Keratinocyte (primary cell): Measurements from ENCODE around the gene HDAC10. TPM values are rescaled to one million over a fixed set of nuclear protein-coding genes. Genes with fewer than 3 reads are reported as not detected.

ENCODE experiments used
- DNase-seq: peaks from one replicate; pipeline ENCODE4 v3.0.0-alpha.2; 2011; ENCODE audit warnings: low read depth, missing footprints, low spot score
- FAIRE-seq: peaks from 2 replicates; lab custom pipeline; 2011; peaks lifted over from hg19 to GRCh38; lab: Jason Lieb, UNC
- H2AFZ ChIP-seq: 2 replicates; pipeline ENCODE4 v1.6.0; 2012; ENCODE audit warnings: low read length, control low read depth, inconsistent platforms; ENCODE audit not compliant: control insufficient read depth
- H3K27ac ChIP-seq: 2 replicates; pipeline ENCODE4 v1.5.1; 2011; ENCODE audit warnings: low read length; ENCODE audit not compliant: control insufficient read depth, insufficient read depth
- H3K27me3 ChIP-seq: 3 replicates; pipeline ENCODE4 v1.6.0; 2011; ENCODE audit warnings: low read length; ENCODE audit not compliant: control insufficient read depth, insufficient read depth; ENCODE audit errors: extremely low read depth
- H3K36me3 ChIP-seq, 2 experiments: 2 replicates in 1 of 2; 3 replicates in 1 of 2; pipeline ENCODE4 v1.5.1; 2011; ENCODE audit warnings: low read length in 2 of 2, mild to moderate bottlenecking in 1 of 2; ENCODE audit not compliant: control insufficient read depth in 2 of 2, insufficient read depth in 2 of 2; ENCODE audit errors: extremely low read depth in 1 of 2
- H3K4me1 ChIP-seq: 3 replicates; pipeline ENCODE4 v1.5.1; 2011; ENCODE audit warnings: low read length; ENCODE audit not compliant: control insufficient read depth, insufficient read depth; ENCODE audit errors: extremely low read depth
- H3K4me2 ChIP-seq: 3 replicates; pipeline ENCODE4 v1.6.0; 2011; ENCODE audit warnings: low read depth, low read length; ENCODE audit not compliant: control insufficient read depth, insufficient read depth; ENCODE audit errors: extremely low read depth
- H3K4me3 ChIP-seq, 3 experiments: fragments of 200-600 bp in 1 of 3; sonication (generic) in 1 of 3; 2 replicates in 2 of 3; 3 replicates in 1 of 3; pipeline ENCODE4 v1.5.1; 2011 to 2016; ENCODE audit warnings: low read length in 3 of 3, mild to moderate bottlenecking in 3 of 3, control low read depth in 2 of 3, inconsistent platforms in 1 of 3, low read depth in 1 of 3, mixed read lengths in 1 of 3, mixed run types in 1 of 3, moderate library complexity in 1 of 3; ENCODE audit not compliant: control insufficient read depth in 2 of 3, insufficient read depth in 2 of 3; ENCODE audit errors: extremely low read depth in 1 of 3
- H3K79me2 ChIP-seq: 2 replicates; pipeline ENCODE4 v1.6.0; 2012; ENCODE audit warnings: low read length; ENCODE audit not compliant: control insufficient read depth, insufficient read depth
- H3K9ac ChIP-seq: 3 replicates; pipeline ENCODE4 v1.6.0; 2011; ENCODE audit warnings: low read length; ENCODE audit not compliant: control insufficient read depth, insufficient read depth; ENCODE audit errors: extremely low read depth
- H3K9me1 ChIP-seq: 3 replicates; pipeline ENCODE4 v1.6.0; 2011; ENCODE audit warnings: low read length; ENCODE audit not compliant: control insufficient read depth, insufficient read depth; ENCODE audit errors: extremely low read depth
- H3K9me3 ChIP-seq: 2 replicates; pipeline ENCODE4 v1.5.1; 2012; ENCODE audit warnings: low read depth, low read length; ENCODE audit not compliant: control insufficient read depth
- H4K20me1 ChIP-seq: 3 replicates; pipeline ENCODE4 v1.6.0; 2011; ENCODE audit warnings: low read length; ENCODE audit not compliant: control insufficient read depth, insufficient read depth; ENCODE audit errors: extremely low read depth
- EZH2 ChIP-seq: IDR thresholded peaks from one replicate; pipeline ENCODE4 v1.6.1; 2012; ENCODE audit warnings: inconsistent platforms, mild to moderate bottlenecking, low read length, moderate library complexity
- dilution Hi-C: fragments of 300-500 bp; cut with MboI; formaldehyde crosslinking; loops from one replicate; pipeline ENCODE4 v1.7.0; 2020; ENCODE audit warnings: low sequenced_read_pairs; ENCODE audit not compliant: extremely low pct_ligation_motif_present
- polyA plus RNA-seq, 5 experiments: library from polyadenylated mRNA; depleted of rRNA in 3 of 5; stranded (reverse) in 3 of 5; stranded (forward) in 1 of 5; unstranded in 1 of 5; fragments of >200 nt; gene quantifications; 1 replicate in 1 of 5; 2 replicates in 3 of 5; 3 replicates in 1 of 5; pipeline versions ENCODE4 v1.2.1 to v1.2.3, GENCODE V29; 2011 to 2012; ENCODE audit warnings: missing spikeins in 2 of 5, low read depth in 1 of 5, low replicate concordance in 1 of 5
- TF ChIP-seq, protein P1 (sequence below), 3 experiments: IDR thresholded peaks in 1 of 3; conservative IDR thresholded peaks in 1 of 3; optimal IDR thresholded peaks in 1 of 3; 2 replicates in 2 of 3; 3 replicates in 1 of 3; pipeline versions ENCODE3 to v1.5.1; 2011; ENCODE audit warnings: low read length in 3 of 3, mild to moderate bottlenecking in 3 of 3, moderate library complexity in 2 of 3, control low read depth in 1 of 3, inconsistent platforms in 1 of 3; ENCODE audit not compliant: insufficient read depth in 2 of 3; ENCODE audit errors: extremely low read depth in 1 of 3

Gene HDAC10
- polyA plus RNA-seq, 1 donor (not counting 4 experiments of a cell fraction or from before 2014, with no cell fraction given) = 4.7 TPM

DNA sequence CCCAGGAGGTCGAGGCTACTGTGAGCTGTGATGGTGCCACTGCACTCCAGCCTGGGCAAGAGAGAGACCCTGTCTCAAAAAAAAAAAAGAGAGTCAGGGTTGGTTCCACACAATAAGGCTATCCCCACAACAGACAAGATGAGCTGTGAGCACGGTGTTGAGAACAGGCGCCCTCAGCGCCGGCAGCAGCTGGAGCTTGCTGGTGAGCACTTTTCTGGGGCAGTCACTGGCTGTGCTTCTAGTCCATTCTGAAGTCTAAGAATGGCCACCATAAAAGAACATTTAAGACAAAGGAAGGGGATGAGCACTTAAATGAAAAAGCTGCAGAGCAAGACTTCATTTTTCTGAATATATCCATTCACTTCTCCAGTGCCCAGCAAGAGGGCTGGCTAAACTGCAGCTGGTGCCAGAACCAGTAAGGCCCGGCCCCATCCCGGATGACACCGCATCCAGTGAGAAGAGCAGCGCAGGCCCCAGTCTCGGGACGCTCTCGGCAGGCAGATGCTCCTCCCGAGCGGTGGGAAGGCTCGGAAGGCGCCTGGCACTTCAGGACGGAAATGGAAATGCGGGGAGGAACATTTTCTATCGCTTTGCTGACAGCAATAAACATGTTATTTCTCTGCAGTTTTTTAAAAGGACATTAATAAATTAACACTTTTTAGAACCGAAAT lies 18.4 kb downstream of the HDAC10 start:
- no peak overlapping the region for H2AFZ ChIP-seq
- H3K9me1 ChIP-seq = no peaks in the 10 kb centered on the region
- DNase-seq (no peak), FAIRE-seq (no peak)
- H3K27ac ChIP-seq = no peak overlapping the region
- H3K4me1 ChIP-seq = no peaks in the 10 kb centered on the region
- peaks cover 8% of the 10 kb centered on the region for H4K20me1 ChIP-seq
- no peaks in the 10 kb centered on the region for H3K27me3 ChIP-seq
- H3K79me2 ChIP-seq = peaks cover 32% of the 10 kb centered on the region
- H3K9ac ChIP-seq = no peak overlapping the region
- H3K4me3 ChIP-seq = no peak overlapping the region
- peaks cover 3 to 10% of the 10 kb centered on the region in 2 experiments for H3K36me3 ChIP-seq
- dilution Hi-C loops = no loop called here
- TF ChIP-seq, protein P1, sequence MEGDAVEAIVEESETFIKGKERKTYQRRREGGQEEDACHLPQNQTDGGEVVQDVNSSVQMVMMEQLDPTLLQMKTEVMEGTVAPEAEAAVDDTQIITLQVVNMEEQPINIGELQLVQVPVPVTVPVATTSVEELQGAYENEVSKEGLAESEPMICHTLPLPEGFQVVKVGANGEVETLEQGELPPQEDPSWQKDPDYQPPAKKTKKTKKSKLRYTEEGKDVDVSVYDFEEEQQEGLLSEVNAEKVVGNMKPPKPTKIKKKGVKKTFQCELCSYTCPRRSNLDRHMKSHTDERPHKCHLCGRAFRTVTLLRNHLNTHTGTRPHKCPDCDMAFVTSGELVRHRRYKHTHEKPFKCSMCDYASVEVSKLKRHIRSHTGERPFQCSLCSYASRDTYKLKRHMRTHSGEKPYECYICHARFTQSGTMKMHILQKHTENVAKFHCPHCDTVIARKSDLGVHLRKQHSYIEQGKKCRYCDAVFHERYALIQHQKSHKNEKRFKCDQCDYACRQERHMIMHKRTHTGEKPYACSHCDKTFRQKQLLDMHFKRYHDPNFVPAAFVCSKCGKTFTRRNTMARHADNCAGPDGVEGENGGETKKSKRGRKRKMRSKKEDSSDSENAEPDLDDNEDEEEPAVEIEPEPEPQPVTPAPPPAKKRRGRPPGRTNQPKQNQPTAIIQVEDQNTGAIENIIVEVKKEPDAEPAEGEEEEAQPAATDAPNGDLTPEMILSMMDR (optimal IDR thresholded peaks at IDR 0.05 in 1 of 3, IDR thresholded peaks at IDR 0.05 in 1 of 3, conservative IDR thresholded peaks at IDR 0.05 in 1 of 3; ENCODE audit: extremely low read depth in 1 of 3, insufficient read depth in 2 of 3, low read length in 3 of 3) = no peak
- no peak for TF ChIP-seq EZH2
- peaks cover 2% of the 10 kb centered on the region for H3K9me3 ChIP-seq
- H3K4me2 ChIP-seq = no peak overlapping the region

DNA sequence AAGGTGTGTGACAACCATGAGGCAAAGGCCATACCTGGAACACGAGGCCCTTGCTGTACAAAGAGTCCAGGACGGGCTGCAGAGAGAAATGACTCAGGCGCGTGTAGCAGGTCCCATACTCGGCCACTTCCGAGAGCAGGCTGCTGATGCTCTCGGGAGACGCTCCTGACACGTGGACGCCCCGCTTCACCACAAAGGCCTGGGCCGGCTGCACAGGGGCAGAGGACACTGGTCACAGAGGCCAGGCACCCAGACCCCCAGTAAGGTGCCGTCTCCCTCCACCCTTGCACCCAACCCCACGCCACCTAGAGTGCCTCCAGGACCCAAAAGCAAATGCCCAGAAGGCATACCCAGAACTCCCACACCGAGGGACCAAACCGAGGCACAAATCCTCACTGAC lies 21.7 kb downstream of the HDAC10 start:
- Histone ChIP-seq H2AFZ (no peak overlapping the region), H3K9ac (no peak overlapping the region), H3K79me2 (peaks cover 6% of the 10 kb centered on the region), H3K27ac (no peak overlapping the region), H3K4me3 (no peak overlapping the region), H3K9me1 (no peaks in the 10 kb centered on the region), H3K4me2 (no peak overlapping the region), H3K4me1 (no peaks in the 10 kb centered on the region), H3K36me3 (peaks cover 3 to 15% of the 10 kb centered on the region in 2 experiments), H3K27me3 (no peaks in the 10 kb centered on the region), H3K9me3 (no peaks in the 10 kb centered on the region), H4K20me1 (no peaks in the 10 kb centered on the region)
- FAIRE-seq (no peak), DNase-seq (no peak)
- dilution Hi-C loops = no loop called here
- TF ChIP-seq, protein P1 (optimal IDR thresholded peaks at IDR 0.05 in 1 of 3, IDR thresholded peaks at IDR 0.05 in 1 of 3, conservative IDR thresholded peaks at IDR 0.05 in 1 of 3; ENCODE audit: extremely low read depth in 1 of 3, insufficient read depth in 2 of 3, low read length in 3 of 3) = no peak
- no peak for TF ChIP-seq EZH2
